ENCODE measurements around the gene ZNHIT1.
"Not testable (repeated sequence)": the region's sequence is repeated elsewhere in the genome, so short reads cannot be mapped to it uniquely, and the experiment has no call there.

ZNHIT1 gene

GRCh38 chr7:101243646-101244374 is 25.8 kb downstream of the ZNHIT1 start:
- DNase-seq, result no peak

GRCh38 chr7:101244375-101245146 is 26.6 kb downstream of the ZNHIT1 start, which contains the start of gene FIS1:
FIS1 (minus strand) TSS chr7:101245081; CDS start chr7:101245004, 77 bp downstream.
- peak; percentile 91 for DNase-seq

- DNase-seq, result no peak
These were observed 27.2 kb downstream of the ZNHIT1 start for GRCh38 chr7:101245147-101245668.

- DNase-seq, result no peak
These were observed 30.3 kb downstream of the ZNHIT1 start for GRCh38 chr7:101248276-101248675.

GRCh38 chr7:101250324-101250723 is 32.4 kb downstream of the ZNHIT1 start:
- DNase-seq, result no peak

GRCh38 chr7:101251871-101252659 is 34.1 kb downstream of the ZNHIT1 start:
- peak; percentile 99 for DNase-seq

GRCh38 chr7:101253199-101253598 is 35.2 kb downstream of the ZNHIT1 start:
- DNase-seq, result not testable (repeated sequence)

- DNase-seq, result no peak
These were observed 37.8 kb downstream of the ZNHIT1 start for GRCh38 chr7:101255796-101256195.

- no peak for DNase-seq
These were observed 40.3 kb downstream of the ZNHIT1 start for GRCh38 chr7:101258243-101258731.

GRCh38 chr7:101264102-101264706 is 46.2 kb downstream of the ZNHIT1 start:
- DNase-seq, result not testable (repeated sequence)

GRCh38 chr7:101265622-101266516 is 47.9 kb downstream of the ZNHIT1 start:
- no peak for DNase-seq

- DNase-seq, result no peak
These were observed 51.7 kb downstream of the ZNHIT1 start for GRCh38 chr7:101269664-101270063.

GRCh38 chr7:101271021-101271420 is 53.1 kb downstream of the ZNHIT1 start:
- no peak for DNase-seq

- no peak for DNase-seq
These were observed 55.2 kb downstream of the ZNHIT1 start for GRCh38 chr7:101273206-101273605.

Data from activated CD8-positive, alpha-beta memory T cell treated with anti-CD3 and anti-CD28 coated beads, Interleukin-2, amount 50 U/mL, for 4 hours (primary cell).